ENCODE measurements around the gene RIT2. TPM values are rescaled to one million over a fixed set of nuclear protein-coding genes. Genes with fewer than 3 reads are reported as not detected.

Gene RIT2
- total and polyA plus RNA-seq, 5 donors, result not detected

- Histone ChIP-seq H3K9me3 (ENCODE audit: control insufficient read depth, low read length) (no peaks in the 10 kb centered on the region), H3K4me3 (ENCODE audit: low read length) (no peak overlapping the region), H3K27ac (ENCODE audit: low read length) (no peak overlapping the region), H3K27me3 (ENCODE audit: control insufficient read depth, insufficient read depth) (no peaks in the 10 kb centered on the region), H3K4me1 (ENCODE audit: control insufficient read depth, insufficient read depth, low read length) (no peaks in the 10 kb centered on the region)
- 27% methylated on average over 3 of the region's 3 CpGs for WGBS
- intact Hi-C loops (cut with DNase I), result no loop called here
- ATAC-seq (peak; percentile 41 to 70), DNase-seq (no peak)
Observed at GRCh38 chr18:43049021-43049420, 66.5 kb downstream of the RIT2 start.

- 47% methylated on average over 2 of the region's 2 CpGs for WGBS
Observed at GRCh38 chr18:43046322-43046721, 69.2 kb downstream of the RIT2 start.

GRCh38 chr18:43043626-43044025 is 71.9 kb downstream of the RIT2 start:
- 61% methylated on average over 4 of the region's 4 CpGs for WGBS

More at GRCh38 chr18:43046322-43046721, 69.2 kb downstream of the RIT2 start:
- DNase-seq (no peak), ATAC-seq (no peak)
- intact Hi-C loops (cut with DNase I), result no loop called here
- Histone ChIP-seq H3K4me1 (ENCODE audit: control insufficient read depth, insufficient read depth, low read length) (no peaks in the 10 kb centered on the region), H3K27me3 (ENCODE audit: control insufficient read depth, insufficient read depth) (no peaks in the 10 kb centered on the region), H3K9me3 (ENCODE audit: control insufficient read depth, low read length) (no peaks in the 10 kb centered on the region), H3K27ac (ENCODE audit: low read length) (no peak overlapping the region), H3K4me3 (ENCODE audit: low read length) (no peak overlapping the region)

GRCh38 chr18:43040281-43040680 is 75.2 kb downstream of the RIT2 start:
- DNase-seq, result no peak
- intact Hi-C loops (cut with DNase I), result no loop called here
- no peaks in the 10 kb centered on the region for H3K9me3 ChIP-seq (ENCODE audit: control insufficient read depth, low read length)

More at GRCh38 chr18:43043626-43044025, 71.9 kb downstream of the RIT2 start:
- no peak for DNase-seq
- intact Hi-C loops (cut with DNase I), result no loop called here
- ATAC-seq, result no peak
- Histone ChIP-seq H3K4me3 (ENCODE audit: low read length) (no peak overlapping the region), H3K27me3 (ENCODE audit: control insufficient read depth, insufficient read depth) (no peaks in the 10 kb centered on the region), H3K27ac (ENCODE audit: low read length) (no peak overlapping the region), H3K4me1 (ENCODE audit: control insufficient read depth, insufficient read depth, low read length) (no peaks in the 10 kb centered on the region), H3K9me3 (ENCODE audit: control insufficient read depth, low read length) (no peaks in the 10 kb centered on the region)

GRCh38 chr18:43034683-43035500 is 80.6 kb downstream of the RIT2 start:
- Histone ChIP-seq H3K4me3 (ENCODE audit: low read length) (no peak overlapping the region), H3K27ac (ENCODE audit: low read length) (no peak overlapping the region), H3K27me3 (ENCODE audit: control insufficient read depth, insufficient read depth) (no peaks in the 10 kb centered on the region), H3K4me1 (ENCODE audit: control insufficient read depth, insufficient read depth, low read length) (no peaks in the 10 kb centered on the region), H3K9me3 (ENCODE audit: control insufficient read depth, low read length) (no peaks in the 10 kb centered on the region)
- WGBS, result 64% methylated on average over 2 of the region's 2 CpGs
- intact Hi-C loops (cut with DNase I), result no loop called here
- ATAC-seq (no peak), DNase-seq (no peak)

More at GRCh38 chr18:43040281-43040680, 75.2 kb downstream of the RIT2 start:
- Histone ChIP-seq H3K27ac (ENCODE audit: low read length) (no peak overlapping the region), H3K4me3 (ENCODE audit: low read length) (no peak overlapping the region), H3K27me3 (ENCODE audit: control insufficient read depth, insufficient read depth) (no peaks in the 10 kb centered on the region), H3K4me1 (ENCODE audit: control insufficient read depth, insufficient read depth, low read length) (no peaks in the 10 kb centered on the region)
- no peak for ATAC-seq
- WGBS, result 84% methylated on average over 2 of the region's 2 CpGs

GRCh38 chr18:43031169-43031568 is 84.3 kb downstream of the RIT2 start:
- Histone ChIP-seq H3K4me3 (ENCODE audit: low read length) (no peak overlapping the region), H3K27me3 (ENCODE audit: control insufficient read depth, insufficient read depth) (no peaks in the 10 kb centered on the region), H3K4me1 (ENCODE audit: control insufficient read depth, insufficient read depth, low read length) (no peaks in the 10 kb centered on the region), H3K9me3 (ENCODE audit: control insufficient read depth, low read length) (no peaks in the 10 kb centered on the region), H3K27ac (ENCODE audit: low read length) (no peak overlapping the region)
- no peak for ATAC-seq
- intact Hi-C loops (cut with DNase I), result no loop called here
- WGBS, result 75% methylated on average over 1 of the region's 1 CpG
- no peak for DNase-seq

- Histone ChIP-seq H3K4me1 (ENCODE audit: control insufficient read depth, insufficient read depth, low read length) (no peaks in the 10 kb centered on the region), H3K4me3 (ENCODE audit: low read length) (no peak overlapping the region), H3K27me3 (ENCODE audit: control insufficient read depth, insufficient read depth) (no peaks in the 10 kb centered on the region), H3K9me3 (ENCODE audit: control insufficient read depth, low read length) (no peaks in the 10 kb centered on the region), H3K27ac (ENCODE audit: low read length) (no peak overlapping the region)
- ATAC-seq, result no peak
- intact Hi-C loops (cut with DNase I), result no loop called here
- DNase-seq, result no peak
Observed at GRCh38 chr18:43029414-43029813, 86.1 kb downstream of the RIT2 start.

GRCh38 chr18:43022874-43023273 is 92.6 kb downstream of the RIT2 start:
- WGBS, result 37% methylated on average over 3 of the region's 3 CpGs
- Histone ChIP-seq H3K4me3 (ENCODE audit: low read length) (no peak overlapping the region), H3K4me1 (ENCODE audit: control insufficient read depth, insufficient read depth, low read length) (no peaks in the 10 kb centered on the region), H3K9me3 (ENCODE audit: control insufficient read depth, low read length) (no peaks in the 10 kb centered on the region), H3K27ac (ENCODE audit: low read length) (no peak overlapping the region), H3K27me3 (ENCODE audit: control insufficient read depth, insufficient read depth) (no peaks in the 10 kb centered on the region)
- intact Hi-C loops (cut with DNase I), result no loop called here
- ATAC-seq, result no peak
- no peak for DNase-seq

- DNase-seq (no peak), ATAC-seq (no peak)
- Histone ChIP-seq H3K27ac (ENCODE audit: low read length) (no peak overlapping the region), H3K9me3 (ENCODE audit: control insufficient read depth, low read length) (no peaks in the 10 kb centered on the region), H3K4me3 (ENCODE audit: low read length) (no peak overlapping the region), H3K27me3 (ENCODE audit: control insufficient read depth, insufficient read depth) (no peaks in the 10 kb centered on the region), H3K4me1 (ENCODE audit: control insufficient read depth, insufficient read depth, low read length) (no peaks in the 10 kb centered on the region)
- intact Hi-C loops (cut with DNase I), result no loop called here
- 77% methylated on average over 1 of the region's 1 CpG for WGBS
Observed at GRCh38 chr18:43017622-43018021, 97.9 kb downstream of the RIT2 start.

- Histone ChIP-seq H3K4me3 (ENCODE audit: low read length) (no peak overlapping the region), H3K4me1 (ENCODE audit: control insufficient read depth, insufficient read depth, low read length) (no peaks in the 10 kb centered on the region), H3K27ac (ENCODE audit: low read length) (no peak overlapping the region), H3K9me3 (ENCODE audit: control insufficient read depth, low read length) (no peaks in the 10 kb centered on the region), H3K27me3 (ENCODE audit: control insufficient read depth, insufficient read depth) (no peaks in the 10 kb centered on the region)
- DNase-seq, result no peak
- intact Hi-C loops (cut with DNase I), result no loop called here
- no peak for ATAC-seq
- WGBS, result 60% methylated on average over 3 of the region's 3 CpGs
Observed at GRCh38 chr18:43013486-43013885, 102.0 kb downstream of the RIT2 start.

GRCh38 chr18:43012951-43013350 is 102.5 kb downstream of the RIT2 start:
- Histone ChIP-seq H3K4me1 (ENCODE audit: control insufficient read depth, insufficient read depth, low read length) (no peaks in the 10 kb centered on the region), H3K27ac (ENCODE audit: low read length) (no peak overlapping the region), H3K4me3 (ENCODE audit: low read length) (no peak overlapping the region), H3K27me3 (ENCODE audit: control insufficient read depth, insufficient read depth) (no peaks in the 10 kb centered on the region), H3K9me3 (ENCODE audit: control insufficient read depth, low read length) (no peaks in the 10 kb centered on the region)
- intact Hi-C loops (cut with DNase I), result no loop called here
- ATAC-seq (no peak), DNase-seq (no peak)
- WGBS, result 69% methylated on average over 2 of the region's 2 CpGs

GRCh38 chr18:43010611-43011010 is 104.9 kb downstream of the RIT2 start:
- WGBS, result 77% methylated on average over 1 of the region's 1 CpG
- intact Hi-C loops (cut with DNase I), result no loop called here
- DNase-seq (no peak), ATAC-seq (no peak)
- Histone ChIP-seq H3K27ac (ENCODE audit: low read length) (no peak overlapping the region), H3K9me3 (ENCODE audit: control insufficient read depth, low read length) (no peaks in the 10 kb centered on the region), H3K4me3 (ENCODE audit: low read length) (no peak overlapping the region), H3K4me1 (ENCODE audit: control insufficient read depth, insufficient read depth, low read length) (no peaks in the 10 kb centered on the region), H3K27me3 (ENCODE audit: control insufficient read depth, insufficient read depth) (no peaks in the 10 kb centered on the region)

Measured in right cardiac atrium (tissue), 5 donors.